GM19240 (cell line): ENCODE results near the gene THAP8.

Experiments used
- DNase-seq: peaks from one replicate; pipeline ENCODE4 v3.0.0; 2011; ENCODE audit warnings: low spot score; ENCODE audit not compliant: insufficient read length

Gene THAP8

GRCh38 chr19:36030264-36031148 lies 23.6 kb downstream of the THAP8 start:
- no peak for DNase-seq

GRCh38 chr19:36028313-36029041 lies 25.6 kb downstream of the THAP8 start:
- no peak for DNase-seq

GRCh38 chr19:36027696-36028095 lies 26.4 kb downstream of the THAP8 start:
- DNase-seq = no peak

- DNase-seq = no peak
Observed at GRCh38 chr19:36026091-36026876, 27.8 kb downstream of the THAP8 start.

- no peak for DNase-seq
Observed at GRCh38 chr19:36025541-36025940, 28.5 kb downstream of the THAP8 start.

- DNase-seq = no peak
Observed at GRCh38 chr19:36023432-36023831, 30.7 kb downstream of the THAP8 start.

- DNase-seq = no peak
Observed at GRCh38 chr19:36019061-36019670, 34.9 kb downstream of the THAP8 start.

GRCh38 chr19:36014012-36014924 lies 39.8 kb downstream of the THAP8 start, which contains the start of gene ALKBH6:
ALKBH6 (minus strand) TSS chr19:36014213; CDS start chr19:36013397, 816 bp downstream.
- DNase-seq = peak; percentile 100

- DNase-seq = no peak
Observed at GRCh38 chr19:36013280-36014011, 40.6 kb downstream of the THAP8 start.

GRCh38 chr19:36010402-36010801 lies 43.7 kb downstream of the THAP8 start:
- DNase-seq = no peak

GRCh38 chr19:36009633-36010379 lies 44.3 kb downstream of the THAP8 start:
- DNase-seq = no peak

GRCh38 chr19:36009220-36009619 lies 44.9 kb downstream of the THAP8 start:
- DNase-seq = no peak

- no peak for DNase-seq
Observed at GRCh38 chr19:36008336-36008978, 45.6 kb downstream of the THAP8 start, which contains the start of gene SYNE4. SYNE4 (minus strand) TSS chr19:36008813; CDS start chr19:36008681, 132 bp downstream.

- DNase-seq = no peak
Observed at GRCh38 chr19:36006955-36007354, 47.1 kb downstream of the THAP8 start.

GRCh38 chr19:36003284-36003683 lies 50.8 kb downstream of the THAP8 start:
- DNase-seq = no peak

GRCh38 chr19:36001605-36002004 lies 52.5 kb downstream of the THAP8 start:
- no peak for DNase-seq

GRCh38 chr19:35996777-35997176 lies 57.3 kb downstream of the THAP8 start:
- DNase-seq = no peak
